PC-3 (cell line): ENCODE data around the gene LRRC71. TPM values are rescaled to one million over a fixed set of nuclear protein-coding genes. Genes with fewer than 3 reads are reported as not detected.

Experiments used
- ATAC-seq: fragments of 200-7000 bp; cut with Tn5 transposase; 2 replicates; pipeline ENCODE4 v1.9.1; 2020; ENCODE audit warnings: mild to moderate bottlenecking, moderate library complexity
- BruUV-seq: library from RNA; stranded (reverse); fragments of 400-500 nt; replicated peaks from 2 replicates; lab custom pipeline; 2021; lab: Mats Ljungman, UMichigan
- CTCF ChIA-PET: fragments of 300-600 bp; sonication (Branson Sonifier 250); formaldehyde crosslinking; loops from one replicate; lab custom pipeline; 2022; ENCODE audit warnings: antibody characterized with exemption; lab: Charles Lee
- POLR2A ChIA-PET: fragments of 300-600 bp; sonication (Branson Sonifier 250); formaldehyde crosslinking; loops from one replicate; lab custom pipeline; 2022; ENCODE audit warnings: antibody characterized with exemption; ENCODE audit not compliant: unreplicated experiment; lab: Charles Lee
- DNase-seq: peaks from one replicate; pipeline ENCODE4 v3.0.0-alpha.2; 2015
- H2AFZ ChIP-seq: fragments of 300-600 bp; sonication (generic); 2 replicates; pipeline ENCODE4 v1.6.0; 2016; ENCODE audit warnings: antibody characterized with exemption, low read length
- H3F3A ChIP-seq: fragments of 300-600 bp; sonication (generic); one replicate; pipeline ENCODE4 v1.6.0; 2017; ENCODE audit warnings: antibody characterized with exemption, low read length, control low read depth, mild to moderate bottlenecking; ENCODE audit not compliant: unreplicated experiment
- H3K27ac ChIP-seq: fragments of 300-600 bp; sonication (generic); 2 replicates; pipeline ENCODE4 v1.5.1; 2016; ENCODE audit warnings: mild to moderate bottlenecking, low read length
- H3K27me3 ChIP-seq: fragments of 300-600 bp; sonication (generic); 2 replicates; pipeline ENCODE4 v1.6.1; 2016; ENCODE audit warnings: low read length, mixed read lengths
- H3K36me3 ChIP-seq: fragments of 300-600 bp; sonication (generic); 2 replicates; pipeline ENCODE4 v1.6.1; 2016; ENCODE audit warnings: low read depth, mixed run types, low read length, mixed read lengths
- H3K4me1 ChIP-seq: fragments of 300-600 bp; sonication (generic); 2 replicates; pipeline ENCODE4 v1.5.1; 2016; ENCODE audit warnings: low read length; ENCODE audit not compliant: insufficient read depth
- H3K4me2 ChIP-seq: fragments of 300-600 bp; sonication (generic); 2 replicates; pipeline ENCODE4 v1.6.0; 2016; ENCODE audit warnings: low read length
- H3K4me3 ChIP-seq: fragments of 300-600 bp; sonication (generic); 2 replicates; pipeline ENCODE4 v1.5.1; 2016; ENCODE audit warnings: mild to moderate bottlenecking, low read length, mixed read lengths
- H3K79me2 ChIP-seq: fragments of 300-600 bp; sonication (generic); 2 replicates; pipeline ENCODE4 v1.6.1; 2017; ENCODE audit warnings: low read length, mixed read lengths
- H3K9ac ChIP-seq: fragments of 300-600 bp; sonication (generic); 2 replicates; pipeline ENCODE4 v1.6.0; 2016; ENCODE audit warnings: mild to moderate bottlenecking, low read length
- H3K9me2 ChIP-seq: fragments of 300-600 bp; sonication (generic); replicated peaks from 2 replicates; pipeline ENCODE4 v1.6.1; 2016; ENCODE audit warnings: mixed run types, low read length, mixed read lengths
- H3K9me3 ChIP-seq: fragments of 300-600 bp; sonication (generic); 2 replicates; pipeline ENCODE4 v1.6.1; 2016; ENCODE audit warnings: low read length, mixed read lengths
- H4K20me1 ChIP-seq: fragments of 300-600 bp; sonication (generic); 2 replicates; pipeline ENCODE4 v1.6.1; 2016; ENCODE audit warnings: low read length, mixed read lengths
- CTCF ChIP-seq: fragments of 300-600 bp; sonication (generic); conservative IDR thresholded peaks from 2 replicates; pipeline ENCODE4 v1.5.1; 2017; ENCODE audit warnings: antibody characterized with exemption, low read depth, mild to moderate bottlenecking, low read length
- EZH2 ChIP-seq: fragments of 300-600 bp; sonication (generic); IDR thresholded peaks from one replicate; pipeline ENCODE4 v1.6.1; 2017; ENCODE audit warnings: antibody characterized with exemption, mild to moderate bottlenecking, low read length; ENCODE audit not compliant: unreplicated experiment
- EZH2phosphoT487 ChIP-seq: fragments of 300-600 bp; sonication (generic); IDR thresholded peaks from 2 replicates; pipeline ENCODE4 v1.6.1; 2018; ENCODE audit warnings: mild to moderate bottlenecking, antibody characterized with exemption, low read length, borderline replicate concordance
- intact Hi-C: fragments of 100-400 bp; cut with micrococcal nuclease; formaldehyde crosslinking; loops from 2 replicates; pipeline ENCODE4 v1.9.0; 2023
- total RNA-seq: library from RNA; depleted of rRNA; stranded (reverse); fragments of >200 nt; gene quantifications from 2 replicates; pipeline ENCODE4 v1.2.3, GENCODE V29; 2014

The LRRC71 gene
- total RNA-seq, 1 experiment from 2014 or later, result 0.11 TPM

GRCh38 chr1:156924478-156925153, 4.2 kb downstream of the LRRC71 start:
- Histone ChIP-seq H2AFZ (no peak overlapping the region), H3K36me3 (no peaks in the 10 kb centered on the region), H3K27ac (no peak overlapping the region), H3K27me3 (no peaks in the 10 kb centered on the region), H3K4me1 (peaks cover 25% of the 10 kb centered on the region), H3K9me3 (no peaks in the 10 kb centered on the region), H3K79me2 (no peaks in the 10 kb centered on the region), H3K9me2 (no peaks in the 10 kb centered on the region), H4K20me1 (no peaks in the 10 kb centered on the region), H3K9ac (no peak overlapping the region), H3K4me2 (no peak overlapping the region), H3K4me3 (no peak overlapping the region), H3F3A (peaks cover 6% of the 10 kb centered on the region)
- CTCF ChIA-PET, result interaction anchor here (0.6 kb wide), 1 partner anchor 198 kb away, joined by 4 read pairs; no protein-coding TSS in a partner anchor
- TF ChIP-seq EZH2 (no peak), EZH2phosphoT487 (no peak), CTCF (no peak)
- intact Hi-C loops, result no loop called here
- ATAC-seq (no peak), DNase-seq (no peak)
- no TSS peak for BruUV-seq
- POLR2A ChIA-PET, result no interaction called here

GRCh38 chr1:156925154-156926010, 5.0 kb downstream of the LRRC71 start:
- H3K36me3 ChIP-seq, result no peaks in the 10 kb centered on the region
- H2AFZ ChIP-seq, result no peak overlapping the region
- no peaks in the 10 kb centered on the region for H3K27me3 ChIP-seq
- peak overlapping the region; percentile 11 for H3K4me2 ChIP-seq
- DNase-seq, result no peak
- H3K27ac ChIP-seq, result no peak overlapping the region
- ATAC-seq, result no peak
- H3K4me1 ChIP-seq, result peaks cover 25% of the 10 kb centered on the region
- H3K9ac ChIP-seq, result no peak overlapping the region
- H3K4me3 ChIP-seq, result no peak overlapping the region
- no peaks in the 10 kb centered on the region for H3K79me2 ChIP-seq
- no TSS peak for BruUV-seq
- no peaks in the 10 kb centered on the region for H3K9me3 ChIP-seq
- intact Hi-C loops, result loop anchor here (2.0 kb wide), 1 partner anchor 87 kb away; no protein-coding TSS in a partner anchor
- no peaks in the 10 kb centered on the region for H4K20me1 ChIP-seq
- ChIA-PET CTCF (interaction anchor here (0.6 to 0.7 kb wide), 3 partner anchors 199 to 340 kb away, joined by 3 to 4 read pairs (median 3); no protein-coding TSS in a partner anchor), POLR2A (no interaction called here)
- TF ChIP-seq EZH2 (no peak), CTCF (no peak), EZH2phosphoT487 (no peak)
- no peaks in the 10 kb centered on the region for H3K9me2 ChIP-seq
- H3F3A ChIP-seq, result peaks cover 6% of the 10 kb centered on the region
